SK-N-SH (cell line): Measurements from ENCODE around the gene DYNLT2B.

Source experiments
- CTCF ChIP-seq: fragments of 200-600 bp; sonication (generic); IDR thresholded peaks from 2 replicates; pipeline ENCODE4 v1.6.1; 2017; ENCODE audit warnings: antibody characterized with exemption, mild to moderate bottlenecking, moderate library complexity
- FOSL2 ChIP-seq: IDR thresholded peaks from 2 replicates; pipeline ENCODE4 v1.4.0; 2012; ENCODE audit warnings: low read depth, mild to moderate bottlenecking, moderate library complexity, borderline replicate concordance
- MAX ChIP-seq: IDR thresholded peaks from 2 replicates; pipeline ENCODE4 v1.4.0; 2012; ENCODE audit warnings: low read depth
- POLR2AphosphoS5 ChIP-seq: IDR thresholded peaks from 2 replicates; pipeline ENCODE4 v1.6.1; 2012; ENCODE audit warnings: low read depth, low read length
- REST ChIP-seq: IDR thresholded peaks from 2 replicates; pipeline ENCODE4 v1.6.1; 2012; ENCODE audit warnings: mild to moderate bottlenecking, low read depth, low read length, moderate library complexity
- SMC3 ChIP-seq: IDR thresholded peaks from 2 replicates; pipeline ENCODE4 v1.6.1; 2012; ENCODE audit warnings: low read depth, low read length, improper control_type of control experiment
- YY1 ChIP-seq: IDR thresholded peaks from 2 replicates; pipeline ENCODE4 v1.4.0; 2012; ENCODE audit warnings: low read depth, mild to moderate bottlenecking

- TF ChIP-seq POLR2AphosphoS5 (no peak), REST (no peak), CTCF (no peak), YY1 (no peak), SMC3 (no peak), MAX (no peak), FOSL2 (no peak)
These were observed 26.6 kb upstream of the DYNLT2B start for GRCh38 chr3:196344663-196345062.
